Ovary (tissue), 3 donors: ENCODE results near the gene SYCP2L.

Experiments used
- POLR2A ChIP-seq: fragments of 450-650 bp; IDR thresholded peaks from one replicate; pipeline ENCODE4 v1.6.1; 2017; ENCODE audit warnings: antibody characterized with exemption, mild to moderate bottlenecking, moderate library complexity
- TF ChIP-seq, protein P1 (sequence below), 3 donors: fragments of 450-650 bp in 2 of 3; fragments of 200-600 bp in 1 of 3; IDR thresholded peaks; one replicate each; pipeline versions ENCODE4 v1.5.1 to v1.8.0; 2016 to 2022; ENCODE audit warnings: antibody characterized with exemption in 3 of 3, mild to moderate bottlenecking in 1 of 3
- donor health status: DM: no; HTN: no; CAD: no.

DNA sequence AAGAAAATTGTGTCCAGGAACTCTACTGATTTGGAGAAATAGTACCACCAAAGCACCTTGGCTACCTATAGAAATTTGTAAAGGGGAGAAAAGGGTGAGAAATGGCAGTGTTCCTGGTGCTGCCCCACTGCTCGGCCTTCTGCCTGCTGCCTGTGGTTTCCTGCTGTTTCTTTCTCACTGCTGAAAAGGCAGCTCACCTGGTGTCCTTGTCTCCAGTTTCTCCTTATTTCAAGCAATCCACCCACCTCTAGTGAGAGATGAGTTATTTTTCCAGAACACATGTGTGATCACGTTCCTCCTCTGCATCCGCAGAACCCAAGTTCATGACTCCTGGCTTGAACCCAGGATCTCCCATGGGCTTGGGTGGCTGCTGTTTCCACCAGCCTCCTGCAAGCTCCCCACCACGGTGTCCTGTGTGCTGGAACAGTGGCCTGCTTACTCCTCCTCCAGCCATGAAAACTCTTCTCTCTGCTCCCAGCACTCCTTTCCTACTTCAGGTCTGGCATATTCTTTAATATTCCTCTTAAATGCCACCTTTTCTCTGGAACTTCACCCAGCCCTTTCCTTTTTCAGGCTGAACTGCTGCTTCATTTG lies 108.4 kb downstream of the SYCP2L start:
- TF ChIP-seq, protein P1, sequence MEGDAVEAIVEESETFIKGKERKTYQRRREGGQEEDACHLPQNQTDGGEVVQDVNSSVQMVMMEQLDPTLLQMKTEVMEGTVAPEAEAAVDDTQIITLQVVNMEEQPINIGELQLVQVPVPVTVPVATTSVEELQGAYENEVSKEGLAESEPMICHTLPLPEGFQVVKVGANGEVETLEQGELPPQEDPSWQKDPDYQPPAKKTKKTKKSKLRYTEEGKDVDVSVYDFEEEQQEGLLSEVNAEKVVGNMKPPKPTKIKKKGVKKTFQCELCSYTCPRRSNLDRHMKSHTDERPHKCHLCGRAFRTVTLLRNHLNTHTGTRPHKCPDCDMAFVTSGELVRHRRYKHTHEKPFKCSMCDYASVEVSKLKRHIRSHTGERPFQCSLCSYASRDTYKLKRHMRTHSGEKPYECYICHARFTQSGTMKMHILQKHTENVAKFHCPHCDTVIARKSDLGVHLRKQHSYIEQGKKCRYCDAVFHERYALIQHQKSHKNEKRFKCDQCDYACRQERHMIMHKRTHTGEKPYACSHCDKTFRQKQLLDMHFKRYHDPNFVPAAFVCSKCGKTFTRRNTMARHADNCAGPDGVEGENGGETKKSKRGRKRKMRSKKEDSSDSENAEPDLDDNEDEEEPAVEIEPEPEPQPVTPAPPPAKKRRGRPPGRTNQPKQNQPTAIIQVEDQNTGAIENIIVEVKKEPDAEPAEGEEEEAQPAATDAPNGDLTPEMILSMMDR (IDR thresholded peaks at IDR 0.05): no peak
- no peak for TF ChIP-seq POLR2A
